ENCODE measurements around the gene ESF1.

DNA sequence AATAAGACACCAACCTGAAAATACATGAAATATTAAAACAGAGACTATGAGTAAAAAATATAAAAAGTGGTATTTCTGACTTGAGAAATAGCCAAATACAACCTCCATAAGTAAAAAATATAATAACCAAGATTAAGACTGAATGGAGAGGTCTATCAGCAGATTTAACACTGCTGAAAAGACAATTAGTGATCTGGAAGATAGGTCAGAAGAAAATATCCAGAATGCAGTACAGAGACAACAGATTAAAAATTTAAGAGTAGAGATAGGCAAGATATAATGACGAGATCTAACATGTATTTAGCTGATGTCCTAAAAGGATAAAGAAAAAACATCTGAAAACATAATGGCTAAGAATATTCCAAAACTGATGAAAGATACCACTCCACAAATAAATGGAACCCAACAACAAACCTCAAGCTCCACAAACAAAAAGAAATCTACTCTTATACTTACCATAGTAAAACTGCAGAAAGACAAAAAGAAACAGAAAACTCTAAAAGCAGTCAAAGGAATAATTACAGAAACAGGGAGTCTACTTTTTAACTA, 18.8 kb downstream of the ESF1 start:
- TF ChIP-seq POLR2AphosphoS5 (IDR thresholded peaks at IDR 0.05; ENCODE audit: low read depth) (no peak), EZH2phosphoT487 (IDR thresholded peaks at IDR 0.05; ENCODE audit: unreplicated experiment) (no peak), CTCF (conservative IDR thresholded peaks at IDR 0.05; ENCODE audit: low read depth in 2 of 2) (no peak), EZH2 (IDR thresholded peaks at IDR 0.05; ENCODE audit: low read depth, unreplicated experiment) (no peak), STAT1 (IDR thresholded peaks at IDR 0.05; ENCODE audit: unreplicated experiment) (no peak), ZNF331 (CRISPR knock-in tag; IDR thresholded peaks at IDR 0.05; ENCODE audit: low read depth) (no peak), CREB1 (CRISPR knock-in tag; IDR thresholded peaks at IDR 0.05; ENCODE audit: low read depth) (no peak), JUNB (IDR thresholded peaks at IDR 0.05; ENCODE audit: unreplicated experiment) (no peak), NANOG (IDR thresholded peaks at IDR 0.05; ENCODE audit: borderline replicate concordance) (no peak)
- TF ChIP-seq, protein P1, sequence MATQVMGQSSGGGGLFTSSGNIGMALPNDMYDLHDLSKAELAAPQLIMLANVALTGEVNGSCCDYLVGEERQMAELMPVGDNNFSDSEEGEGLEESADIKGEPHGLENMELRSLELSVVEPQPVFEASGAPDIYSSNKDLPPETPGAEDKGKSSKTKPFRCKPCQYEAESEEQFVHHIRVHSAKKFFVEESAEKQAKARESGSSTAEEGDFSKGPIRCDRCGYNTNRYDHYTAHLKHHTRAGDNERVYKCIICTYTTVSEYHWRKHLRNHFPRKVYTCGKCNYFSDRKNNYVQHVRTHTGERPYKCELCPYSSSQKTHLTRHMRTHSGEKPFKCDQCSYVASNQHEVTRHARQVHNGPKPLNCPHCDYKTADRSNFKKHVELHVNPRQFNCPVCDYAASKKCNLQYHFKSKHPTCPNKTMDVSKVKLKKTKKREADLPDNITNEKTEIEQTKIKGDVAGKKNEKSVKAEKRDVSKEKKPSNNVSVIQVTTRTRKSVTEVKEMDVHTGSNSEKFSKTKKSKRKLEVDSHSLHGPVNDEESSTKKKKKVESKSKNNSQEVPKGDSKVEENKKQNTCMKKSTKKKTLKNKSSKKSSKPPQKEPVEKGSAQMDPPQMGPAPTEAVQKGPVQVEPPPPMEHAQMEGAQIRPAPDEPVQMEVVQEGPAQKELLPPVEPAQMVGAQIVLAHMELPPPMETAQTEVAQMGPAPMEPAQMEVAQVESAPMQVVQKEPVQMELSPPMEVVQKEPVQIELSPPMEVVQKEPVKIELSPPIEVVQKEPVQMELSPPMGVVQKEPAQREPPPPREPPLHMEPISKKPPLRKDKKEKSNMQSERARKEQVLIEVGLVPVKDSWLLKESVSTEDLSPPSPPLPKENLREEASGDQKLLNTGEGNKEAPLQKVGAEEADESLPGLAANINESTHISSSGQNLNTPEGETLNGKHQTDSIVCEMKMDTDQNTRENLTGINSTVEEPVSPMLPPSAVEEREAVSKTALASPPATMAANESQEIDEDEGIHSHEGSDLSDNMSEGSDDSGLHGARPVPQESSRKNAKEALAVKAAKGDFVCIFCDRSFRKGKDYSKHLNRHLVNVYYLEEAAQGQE (IDR thresholded peaks at IDR 0.05; ENCODE audit: unreplicated experiment): no peak
- TF ChIP-seq, protein P2, sequence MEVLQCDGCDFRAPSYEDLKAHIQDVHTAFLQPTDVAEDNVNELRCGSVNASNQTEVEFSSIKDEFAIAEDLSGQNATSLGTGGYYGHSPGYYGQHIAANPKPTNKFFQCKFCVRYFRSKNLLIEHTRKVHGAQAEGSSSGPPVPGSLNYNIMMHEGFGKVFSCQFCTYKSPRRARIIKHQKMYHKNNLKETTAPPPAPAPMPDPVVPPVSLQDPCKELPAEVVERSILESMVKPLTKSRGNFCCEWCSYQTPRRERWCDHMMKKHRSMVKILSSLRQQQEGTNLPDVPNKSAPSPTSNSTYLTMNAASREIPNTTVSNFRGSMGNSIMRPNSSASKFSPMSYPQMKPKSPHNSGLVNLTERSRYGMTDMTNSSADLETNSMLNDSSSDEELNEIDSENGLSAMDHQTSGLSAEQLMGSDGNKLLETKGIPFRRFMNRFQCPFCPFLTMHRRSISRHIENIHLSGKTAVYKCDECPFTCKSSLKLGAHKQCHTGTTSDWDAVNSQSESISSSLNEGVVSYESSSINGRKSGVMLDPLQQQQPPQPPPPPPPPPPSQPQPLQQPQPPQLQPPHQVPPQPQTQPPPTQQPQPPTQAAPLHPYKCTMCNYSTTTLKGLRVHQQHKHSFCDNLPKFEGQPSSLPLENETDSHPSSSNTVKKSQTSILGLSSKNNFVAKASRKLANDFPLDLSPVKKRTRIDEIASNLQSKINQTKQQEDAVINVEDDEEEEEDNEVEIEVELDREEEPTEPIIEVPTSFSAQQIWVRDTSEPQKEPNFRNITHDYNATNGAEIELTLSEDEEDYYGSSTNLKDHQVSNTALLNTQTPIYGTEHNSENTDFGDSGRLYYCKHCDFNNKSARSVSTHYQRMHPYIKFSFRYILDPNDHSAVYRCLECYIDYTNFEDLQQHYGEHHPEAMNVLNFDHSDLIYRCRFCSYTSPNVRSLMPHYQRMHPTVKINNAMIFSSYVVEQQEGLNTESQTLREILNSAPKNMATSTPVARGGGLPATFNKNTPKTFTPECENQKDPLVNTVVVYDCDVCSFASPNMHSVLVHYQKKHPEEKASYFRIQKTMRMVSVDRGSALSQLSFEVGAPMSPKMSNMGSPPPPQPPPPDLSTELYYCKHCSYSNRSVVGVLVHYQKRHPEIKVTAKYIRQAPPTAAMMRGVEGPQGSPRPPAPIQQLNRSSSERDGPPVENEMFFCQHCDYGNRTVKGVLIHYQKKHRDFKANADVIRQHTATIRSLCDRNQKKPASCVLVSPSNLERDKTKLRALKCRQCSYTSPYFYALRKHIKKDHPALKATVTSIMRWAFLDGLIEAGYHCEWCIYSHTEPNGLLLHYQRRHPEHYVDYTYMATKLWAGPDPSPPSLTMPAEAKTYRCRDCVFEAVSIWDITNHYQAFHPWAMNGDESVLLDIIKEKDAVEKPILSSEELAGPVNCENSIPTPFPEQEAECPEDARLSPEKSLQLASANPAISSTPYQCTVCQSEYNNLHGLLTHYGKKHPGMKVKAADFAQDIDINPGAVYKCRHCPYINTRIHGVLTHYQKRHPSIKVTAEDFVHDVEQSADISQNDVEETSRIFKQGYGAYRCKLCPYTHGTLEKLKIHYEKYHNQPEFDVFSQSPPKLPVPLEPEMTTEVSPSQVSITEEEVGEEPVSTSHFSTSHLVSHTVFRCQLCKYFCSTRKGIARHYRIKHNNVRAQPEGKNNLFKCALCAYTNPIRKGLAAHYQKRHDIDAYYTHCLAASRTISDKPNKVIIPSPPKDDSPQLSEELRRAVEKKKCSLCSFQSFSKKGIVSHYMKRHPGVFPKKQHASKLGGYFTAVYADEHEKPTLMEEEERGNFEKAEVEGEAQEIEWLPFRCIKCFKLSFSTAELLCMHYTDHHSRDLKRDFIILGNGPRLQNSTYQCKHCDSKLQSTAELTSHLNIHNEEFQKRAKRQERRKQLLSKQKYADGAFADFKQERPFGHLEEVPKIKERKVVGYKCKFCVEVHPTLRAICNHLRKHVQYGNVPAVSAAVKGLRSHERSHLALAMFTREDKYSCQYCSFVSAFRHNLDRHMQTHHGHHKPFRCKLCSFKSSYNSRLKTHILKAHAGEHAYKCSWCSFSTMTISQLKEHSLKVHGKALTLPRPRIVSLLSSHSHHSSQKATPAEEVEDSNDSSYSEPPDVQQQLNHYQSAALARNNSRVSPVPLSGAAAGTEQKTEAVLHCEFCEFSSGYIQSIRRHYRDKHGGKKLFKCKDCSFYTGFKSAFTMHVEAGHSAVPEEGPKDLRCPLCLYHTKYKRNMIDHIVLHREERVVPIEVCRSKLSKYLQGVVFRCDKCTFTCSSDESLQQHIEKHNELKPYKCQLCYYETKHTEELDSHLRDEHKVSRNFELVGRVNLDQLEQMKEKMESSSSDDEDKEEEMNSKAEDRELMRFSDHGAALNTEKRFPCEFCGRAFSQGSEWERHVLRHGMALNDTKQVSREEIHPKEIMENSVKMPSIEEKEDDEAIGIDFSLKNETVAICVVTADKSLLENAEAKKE (CRISPR knock-in tag; IDR thresholded peaks at IDR 0.05): no peak
